ENCODE data around the gene ZNF469.

GRCh38 chr16:88373211-88373610, 9.5 kb upstream of the ZNF469 start:
- no peak for TF ChIP-seq POLR2A (IDR thresholded peaks at IDR 0.05; ENCODE audit: low read depth, low read length)
- no peak for TF ChIP-seq EZH2 (IDR thresholded peaks at IDR 0.05; ENCODE audit: borderline replicate concordance, low read depth, low read length, severe bottlenecking)
